Endothelial cell of umbilical vein (primary cell): ENCODE results near the gene C19orf73.

Experiments
- EZH2 ChIP-seq: IDR thresholded peaks from 2 replicates; pipeline ENCODE4 v1.6.1; 2012; ENCODE audit warnings: borderline replicate concordance, low read depth, mild to moderate bottlenecking, moderate library complexity, low read length, inconsistent platforms; ENCODE audit not compliant: severe bottlenecking
- FOS ChIP-seq: IDR thresholded peaks from 2 replicates; pipeline ENCODE4 v1.6.1; 2011; ENCODE audit warnings: mild to moderate bottlenecking, low read length, moderate library complexity, borderline replicate concordance; ENCODE audit not compliant: insufficient read depth
- GATA2 ChIP-seq: IDR thresholded peaks from 2 replicates; pipeline ENCODE4 v1.7.0; 2011; ENCODE audit warnings: low read depth, mild to moderate bottlenecking, moderate library complexity, mixed read lengths, low read length; ENCODE audit not compliant: insufficient read length, insufficient read depth
- POLR2AphosphoS5 ChIP-seq: IDR thresholded peaks from 2 replicates; pipeline ENCODE4 v1.6.1; 2012; ENCODE audit warnings: low read depth, mild to moderate bottlenecking, control low read depth, low read length, moderate library complexity; ENCODE audit not compliant: insufficient read depth

DNA sequence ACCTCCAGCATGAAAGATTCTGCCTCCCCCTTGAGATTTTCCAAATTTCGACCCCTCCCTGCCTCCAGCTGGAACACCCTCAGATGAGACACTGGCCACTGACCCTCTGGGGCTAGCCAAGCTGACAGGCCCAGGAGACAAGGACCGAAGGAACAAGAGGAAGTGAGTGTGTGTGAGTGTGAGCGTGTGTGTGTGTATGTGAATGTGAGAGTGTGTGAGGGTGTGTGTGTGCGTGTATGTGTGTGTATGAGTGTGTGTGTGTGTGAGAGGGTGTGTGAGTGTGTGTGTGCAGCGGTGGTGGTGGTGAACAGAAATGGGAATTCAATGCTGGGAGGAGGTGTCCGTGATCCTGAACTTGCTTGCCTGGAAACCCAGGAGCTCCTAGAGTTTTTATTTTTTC is 22.4 kb upstream of the C19orf73 start:
- TF ChIP-seq EZH2 (no peak), FOS (no peak), POLR2AphosphoS5 (no peak), GATA2 (no peak)
